C4-2B (cell line): Measurements from ENCODE around the gene LNPEP.
A peak's percentile ranks its signal among the peaks of the same experiment; 100 is the strongest.

Experiments used
- H3K27ac ChIP-seq: fragments of 450-650 bp; 2 replicates; pipeline ENCODE4 v1.5.1; 2017
- CTCF ChIP-seq: fragments of 450-650 bp; conservative IDR thresholded peaks from 2 replicates; pipeline ENCODE4 v1.5.1; 2017; ENCODE audit warnings: mild to moderate bottlenecking
- ZFX ChIP-seq: fragments of 450-650 bp; IDR thresholded peaks from 2 replicates; pipeline ENCODE4 v1.6.1; 2017

The LNPEP gene

GRCh38 chr5:96984506-96985192, 48.8 kb downstream of the LNPEP start:
- peak overlapping the region; percentile 10; the same call in 1 of the 2 replicates for H3K27ac ChIP-seq
- TF ChIP-seq ZFX (no peak), CTCF (no peak)

- H3K27ac ChIP-seq, result no peak overlapping the region
- TF ChIP-seq ZFX (no peak), CTCF (no peak)
Observed at GRCh38 chr5:96986450-96986849, 50.6 kb downstream of the LNPEP start.

- no peak overlapping the region for H3K27ac ChIP-seq
- TF ChIP-seq CTCF (no peak), ZFX (no peak)
Observed at GRCh38 chr5:96990102-96990501, 54.2 kb downstream of the LNPEP start.

- no peak for TF ChIP-seq ZFX
- TF ChIP-seq CTCF, result no peak
- H3K27ac ChIP-seq, result no peak overlapping the region
Observed at GRCh38 chr5:96991708-96992107, 55.8 kb downstream of the LNPEP start.

GRCh38 chr5:96993760-96994159, 57.9 kb downstream of the LNPEP start:
- TF ChIP-seq CTCF, result no peak
- no peak for TF ChIP-seq ZFX
- H3K27ac ChIP-seq, result no peak overlapping the region

- TF ChIP-seq ZFX (no peak), CTCF (no peak)
- H3K27ac ChIP-seq, result no peak overlapping the region
Observed at GRCh38 chr5:96994493-96994892, 58.6 kb downstream of the LNPEP start.

- TF ChIP-seq ZFX (no peak), CTCF (no peak)
- no peak overlapping the region for H3K27ac ChIP-seq
Observed at GRCh38 chr5:96995419-96995818, 59.5 kb downstream of the LNPEP start.
